ENCODE data around the gene ALPG. TPM values are rescaled to one million over a fixed set of nuclear protein-coding genes. Genes with fewer than 3 reads are reported as not detected.

Gene ALPG
- total and polyA plus RNA-seq, 2 of the 4 experiments (the other 2 are of a cell fraction) = not detected

- Histone ChIP-seq H3K79me1 (ENCODE audit: low read depth in 1 of 2, low read length in 2 of 2) (no peaks in the 10 kb centered on the region), H2AK9ac (replicated peaks; ENCODE audit: low read depth, low read length, poor library complexity) (no peak overlapping the region), H2AFZ (replicated peaks; ENCODE audit: low read length, poor library complexity) (no peak overlapping the region), H2BK20ac (ENCODE audit: low read depth, low read length) (no peak overlapping the region), H4K91ac (ENCODE audit: insufficient read depth, low read depth, low read length) (no peak overlapping the region), H3K27me3 (ENCODE audit: control insufficient read depth, insufficient read depth, low read length) (peaks cover 30% of the 10 kb centered on the region), H4K20me1 (ENCODE audit: insufficient read depth, low read length) (no peaks in the 10 kb centered on the region), H3K4me3 (ENCODE audit: insufficient read depth, low read depth, low read length) (no peak overlapping the region), H2BK15ac (ENCODE audit: low read depth, low read length) (no peak overlapping the region), H3K4ac (ENCODE audit: low read depth, low read length) (no peak overlapping the region), H3K14ac (replicated peaks; ENCODE audit: low read depth, low read length) (no peak overlapping the region), H3K23ac (ENCODE audit: low read depth, low read length) (no peak overlapping the region), H3K36me3 (ENCODE audit: control insufficient read depth, insufficient read depth, low read length) (no peaks in the 10 kb centered on the region), H3K4me2 (ENCODE audit: low read depth, low read length) (no peak overlapping the region), H3K27ac (ENCODE audit: insufficient read depth, low read length) (no peak overlapping the region), H4K5ac (ENCODE audit: low read depth, low read length) (no peak overlapping the region), H3K9me3 (ENCODE audit: control insufficient read depth, insufficient read depth, low read length) (no peaks in the 10 kb centered on the region), H2BK5ac (ENCODE audit: low read depth, low read length, poor library complexity, severe bottlenecking) (no peak overlapping the region), H3K4me1 (ENCODE audit: control insufficient read depth, insufficient read depth, low read length) (no peaks in the 10 kb centered on the region), H3K9ac (ENCODE audit: low read depth, low read length) (no peak overlapping the region), H3K18ac (ENCODE audit: low read depth, low read length) (no peak overlapping the region), H3K56ac (ENCODE audit: extremely low read depth, insufficient read depth, low read length) (no peak overlapping the region), H4K8ac (ENCODE audit: low read depth in 2 of 2, low read length in 2 of 2) (no peak overlapping the region), H2BK120ac (ENCODE audit: low read depth, low read length) (no peak overlapping the region), H2AK5ac (ENCODE audit: low read depth, low read length) (no peak overlapping the region), H3K9me1 (ENCODE audit: insufficient read depth, low read length) (no peaks in the 10 kb centered on the region)
- ChIA-PET POLR2A (ENCODE audit: unreplicated experiment) (no interaction called here), CTCF (interaction anchor here (0.9 kb wide), 1 partner anchor 536 kb away, joined by 3 read pairs; no protein-coding TSS in a partner anchor)
- dilution Hi-C loops (cut with HindIII; ENCODE audit: low sequenced_read_pairs, unreplicated experiment) (no loop called here), intact Hi-C loops (cut with micrococcal nuclease) (no loop called here), in situ Hi-C loops (cut with MboI; ENCODE audit: low sequenced_read_pairs) (no loop called here)
- BruUV-seq (replicated peaks) = no TSS peak
- DNase-seq = no peak
- TF ChIP-seq ELK1 (IDR thresholded peaks at IDR 0.05; ENCODE audit: borderline replicate concordance, low read depth, low read length) = no peak
- TF ChIP-seq RAD21 (IDR thresholded peaks at IDR 0.05; ENCODE audit: low read length) = no peak
- TF ChIP-seq CEBPB (IDR thresholded peaks at IDR 0.05; ENCODE audit: low read depth, low read length) = no peak
- TF ChIP-seq MAFK (IDR thresholded peaks at IDR 0.05; ENCODE audit: low read depth, low read length) = no peak
- TF ChIP-seq BHLHE40 (IDR thresholded peaks at IDR 0.05; ENCODE audit: low read depth, low read length) = no peak
- TF ChIP-seq USF2 (IDR thresholded peaks at IDR 0.05; ENCODE audit: low read depth, low read length) = no peak
- no peak for TF ChIP-seq MXI1 (IDR thresholded peaks at IDR 0.05; ENCODE audit: borderline replicate concordance, low read depth, low read length)
- no peak for TF ChIP-seq SMC3 (IDR thresholded peaks at IDR 0.05; ENCODE audit: low read depth, low read length)
- no peak for TF ChIP-seq MAZ (IDR thresholded peaks at IDR 0.05; ENCODE audit: borderline replicate concordance, low read depth, low read length)
- 81% methylated on average over 3 of the region's 12 CpGs; no CpG with 5 or more reads in 1 of the 2 experiments for WGBS, 2 experiments (ENCODE audit: extremely low coverage in 2 of 2, insufficient read length in 1 of 2)
- ATAC-seq (ENCODE audit: low read depth) = no peak
Measured at GRCh38 chr2:232438091-232438490, 31.4 kb downstream of the ALPG start.
